ENCODE measurements around the gene RNU1-2.
"Not testable (repeated sequence)": the region's sequence is repeated elsewhere in the genome, so short reads cannot be mapped to it uniquely, and the experiment has no call there.

Gene RNU1-2

DNA sequence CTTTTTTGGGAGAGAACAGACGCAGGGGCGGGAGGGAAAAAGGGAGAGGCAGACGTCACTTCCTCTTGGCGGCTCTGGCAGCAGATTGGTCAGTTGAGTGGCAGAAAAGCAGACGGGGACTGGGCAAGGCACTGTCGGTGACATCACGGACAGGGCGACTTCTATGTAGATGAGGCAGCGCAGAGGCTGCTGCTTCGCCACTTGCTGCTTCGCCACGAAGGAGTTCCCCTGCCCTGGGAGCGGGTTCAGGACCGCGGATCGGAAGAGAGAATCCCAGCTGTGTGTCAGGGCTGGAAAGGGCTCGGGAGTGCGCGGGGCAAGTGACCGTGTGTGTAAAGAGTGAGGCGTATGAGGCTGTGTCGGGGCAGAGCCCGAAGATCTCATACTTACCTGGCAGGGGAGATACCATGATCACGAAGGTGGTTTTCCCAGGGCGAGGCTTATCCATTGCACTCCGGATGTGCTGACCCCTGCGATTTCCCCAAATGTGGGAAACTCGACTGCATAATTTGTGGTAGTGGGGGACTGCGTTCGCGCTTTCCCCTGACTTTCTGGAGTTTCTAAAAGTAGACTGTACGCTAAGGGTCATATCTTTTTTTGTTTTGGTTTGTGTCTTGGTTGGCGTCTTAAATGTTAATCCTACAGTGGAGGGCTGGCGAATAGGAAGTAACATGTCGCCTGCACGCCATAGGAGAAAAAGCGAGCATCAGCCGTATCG lies at the start of gene RNU1-2:
Gene RNU1-2, plus strand, starts transcription at position 383 of the 718 bp plus-strand sequence.
- Histone ChIP-seq H2AFZ (ENCODE audit: low read length) (peak within 1 kb of the TSS; percentile 80), H3K9ac (ENCODE audit: low read depth, low read length, poor library complexity, severe bottlenecking) (peak within 1 kb of the TSS; percentile 81)
- not testable (repeated sequence) for H3K27me3 ChIP-seq (ENCODE audit: insufficient read depth, low read length, poor library complexity, severe bottlenecking)

DNA sequence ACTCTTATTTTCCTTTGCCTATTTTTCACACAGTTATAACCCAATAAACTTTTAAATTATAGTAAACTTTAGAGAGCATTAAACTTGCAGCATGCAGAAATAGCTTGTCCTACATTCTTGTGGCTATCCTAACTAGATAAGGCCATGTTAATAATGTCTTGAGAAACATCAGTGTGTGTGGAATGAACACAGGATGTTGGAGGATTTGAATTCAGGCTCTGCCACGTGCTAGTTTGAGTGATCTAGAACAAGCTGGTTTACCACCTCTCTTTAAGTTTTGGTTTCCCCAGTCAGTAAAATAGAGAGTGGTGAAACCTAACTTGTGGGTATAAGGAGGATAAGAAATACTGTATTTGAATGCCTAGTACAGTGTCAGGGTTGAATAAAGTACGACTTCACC lies 39.6 kb upstream of the RNU1-2 start:
- H2AFZ ChIP-seq (ENCODE audit: low read length) = not testable (repeated sequence)

More for the DNA sequence above, at the start of gene RNU1-2:
- not testable (repeated sequence) for H3K9me3 ChIP-seq (ENCODE audit: insufficient read depth, low read depth, low read length); H3K36me3 ChIP-seq (ENCODE audit: insufficient read depth, low read length); H4K20me1 ChIP-seq (ENCODE audit: insufficient read depth, low read length, poor library complexity, severe bottlenecking); H3K9me2 ChIP-seq (replicated peaks; ENCODE audit: low read depth, low read length); H3K79me2 ChIP-seq (ENCODE audit: insufficient read depth, low read length); H3F3A ChIP-seq (ENCODE audit: low read depth)
- peak within 1 kb of the TSS; percentile 80 for H3K4me2 ChIP-seq (ENCODE audit: low read depth, low read length, poor library complexity, severe bottlenecking)
- H3K4me3 ChIP-seq (ENCODE audit: low read length, poor library complexity, severe bottlenecking) = peak within 1 kb of the TSS; percentile 76
- H3K4me1 ChIP-seq (ENCODE audit: insufficient read depth, low read length, poor library complexity, severe bottlenecking) = peaks cover 17% of the 10 kb centered on the region

DNA sequence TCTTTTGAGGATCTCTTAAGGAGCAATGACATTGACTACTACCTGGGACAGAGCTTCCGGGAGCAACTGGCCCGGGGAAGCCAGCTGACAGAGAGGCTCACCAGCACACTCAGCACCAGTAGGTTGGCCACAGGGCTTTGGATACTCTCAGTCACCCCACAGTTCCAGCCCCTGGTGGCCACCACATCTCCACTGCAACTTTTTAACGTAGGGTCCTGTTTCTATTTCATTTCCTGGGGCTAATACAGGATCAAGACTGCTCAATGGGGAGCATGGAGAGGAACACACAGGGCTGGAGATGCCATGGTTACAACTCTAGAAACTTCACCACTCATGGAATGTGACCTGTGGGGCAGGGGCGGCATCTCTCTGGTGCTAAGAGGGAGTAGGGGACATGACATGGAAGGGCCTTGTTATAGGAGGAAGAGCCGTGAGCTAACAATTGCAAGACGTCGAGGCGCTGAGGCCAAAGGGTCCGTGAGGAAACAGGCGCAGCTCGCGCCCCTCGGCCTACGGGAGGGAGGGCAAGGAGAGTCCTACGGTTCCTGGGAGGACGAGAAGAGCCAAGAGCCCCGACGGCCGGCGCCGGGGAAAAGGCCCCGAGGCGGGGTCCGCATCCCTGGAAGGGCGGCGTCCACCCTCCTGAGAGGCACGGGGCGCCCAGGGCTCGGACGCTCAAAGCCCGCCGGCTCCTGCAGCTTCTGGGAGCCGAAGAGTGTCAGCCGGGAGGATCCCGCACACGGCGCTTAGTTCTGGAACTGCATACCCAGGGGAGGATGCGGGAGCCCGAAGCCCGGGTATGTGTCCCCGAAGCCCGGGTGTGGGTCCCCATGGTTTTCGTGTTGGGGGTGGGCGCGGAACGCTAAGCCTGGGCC lies 36.4 kb upstream of the RNU1-2 start:
- H3K4me1 ChIP-seq (ENCODE audit: insufficient read depth, low read length, poor library complexity, severe bottlenecking); H3K79me2 ChIP-seq (ENCODE audit: insufficient read depth, low read length); H4K20me1 ChIP-seq (ENCODE audit: insufficient read depth, low read length, poor library complexity, severe bottlenecking); H3K9me3 ChIP-seq (ENCODE audit: insufficient read depth, low read depth, low read length); H3K4me2 ChIP-seq (ENCODE audit: low read depth, low read length, poor library complexity, severe bottlenecking); H2AFZ ChIP-seq (ENCODE audit: low read length); H3K27me3 ChIP-seq (ENCODE audit: insufficient read depth, low read length, poor library complexity, severe bottlenecking); H3K9me2 ChIP-seq (replicated peaks; ENCODE audit: low read depth, low read length); H3K36me3 ChIP-seq (ENCODE audit: insufficient read depth, low read length); H3K4me3 ChIP-seq (ENCODE audit: low read length, poor library complexity, severe bottlenecking); H3K9ac ChIP-seq (ENCODE audit: low read depth, low read length, poor library complexity, severe bottlenecking); H3F3A ChIP-seq (ENCODE audit: low read depth): not testable (repeated sequence)

More for the DNA sequence above, 39.6 kb upstream of the RNU1-2 start:
- H3K4me1 ChIP-seq (ENCODE audit: insufficient read depth, low read length, poor library complexity, severe bottlenecking); H3K9me3 ChIP-seq (ENCODE audit: insufficient read depth, low read depth, low read length); H4K20me1 ChIP-seq (ENCODE audit: insufficient read depth, low read length, poor library complexity, severe bottlenecking); H3F3A ChIP-seq (ENCODE audit: low read depth); H3K4me2 ChIP-seq (ENCODE audit: low read depth, low read length, poor library complexity, severe bottlenecking); H3K79me2 ChIP-seq (ENCODE audit: insufficient read depth, low read length); H3K4me3 ChIP-seq (ENCODE audit: low read length, poor library complexity, severe bottlenecking); H3K9me2 ChIP-seq (replicated peaks; ENCODE audit: low read depth, low read length); H3K27me3 ChIP-seq (ENCODE audit: insufficient read depth, low read length, poor library complexity, severe bottlenecking); H3K9ac ChIP-seq (ENCODE audit: low read depth, low read length, poor library complexity, severe bottlenecking); H3K36me3 ChIP-seq (ENCODE audit: insufficient read depth, low read length): not testable (repeated sequence)

DNA sequence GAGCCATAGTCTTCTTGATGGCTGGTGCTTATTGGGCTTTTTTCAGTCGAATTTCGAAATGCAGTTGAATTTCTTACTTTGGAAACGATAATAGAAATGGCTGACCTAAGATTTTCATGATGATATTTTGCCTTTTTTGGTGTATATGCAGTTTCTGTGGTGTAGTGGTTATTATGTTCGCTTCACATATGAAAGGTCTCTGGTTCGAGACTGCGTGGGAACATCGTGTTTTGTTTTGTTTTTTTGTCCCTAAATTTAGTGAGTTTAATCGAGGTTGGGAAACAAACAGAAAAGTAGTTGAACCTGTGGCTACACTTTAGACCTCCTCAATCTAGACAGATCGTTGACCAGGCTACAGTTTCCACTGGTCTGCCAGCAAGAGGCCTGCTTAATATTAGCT lies 35.7 kb upstream of the RNU1-2 start:
- not testable (repeated sequence) for H3K9me3 ChIP-seq (ENCODE audit: insufficient read depth, low read depth, low read length); H2AFZ ChIP-seq (ENCODE audit: low read length); H4K20me1 ChIP-seq (ENCODE audit: insufficient read depth, low read length, poor library complexity, severe bottlenecking); H3K4me3 ChIP-seq (ENCODE audit: low read length, poor library complexity, severe bottlenecking); H3K36me3 ChIP-seq (ENCODE audit: insufficient read depth, low read length); H3K27me3 ChIP-seq (ENCODE audit: insufficient read depth, low read length, poor library complexity, severe bottlenecking); H3F3A ChIP-seq (ENCODE audit: low read depth); H3K9me2 ChIP-seq (replicated peaks; ENCODE audit: low read depth, low read length); H3K4me2 ChIP-seq (ENCODE audit: low read depth, low read length, poor library complexity, severe bottlenecking); H3K79me2 ChIP-seq (ENCODE audit: insufficient read depth, low read length); H3K4me1 ChIP-seq (ENCODE audit: insufficient read depth, low read length, poor library complexity, severe bottlenecking); H3K9ac ChIP-seq (ENCODE audit: low read depth, low read length, poor library complexity, severe bottlenecking)

DNA sequence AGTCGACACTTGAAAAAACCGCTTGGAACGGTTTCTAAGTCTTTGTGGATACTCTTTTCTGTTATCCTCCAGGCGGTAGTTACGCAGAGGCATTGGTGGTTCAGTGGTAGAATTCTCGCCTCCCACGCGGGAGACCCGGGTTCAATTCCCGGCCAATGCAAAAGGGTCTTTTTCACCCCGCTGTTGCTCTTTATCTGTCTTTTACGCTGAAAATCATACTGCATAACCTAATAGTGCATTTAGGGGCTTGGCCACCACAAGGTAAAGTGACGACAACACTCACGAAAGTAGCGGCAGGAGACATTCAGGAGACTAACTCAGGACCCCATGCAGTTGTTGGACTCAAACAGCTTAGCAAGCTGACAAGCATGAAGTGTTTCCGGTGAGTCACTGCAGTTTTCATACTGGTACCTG lies 33.9 kb upstream of the RNU1-2 start:
- H3K36me3 ChIP-seq (ENCODE audit: insufficient read depth, low read length); H3K27me3 ChIP-seq (ENCODE audit: insufficient read depth, low read length, poor library complexity, severe bottlenecking); H3K4me2 ChIP-seq (ENCODE audit: low read depth, low read length, poor library complexity, severe bottlenecking); H3K9me2 ChIP-seq (replicated peaks; ENCODE audit: low read depth, low read length); H3K4me1 ChIP-seq (ENCODE audit: insufficient read depth, low read length, poor library complexity, severe bottlenecking); H2AFZ ChIP-seq (ENCODE audit: low read length); H3K79me2 ChIP-seq (ENCODE audit: insufficient read depth, low read length); H3K4me3 ChIP-seq (ENCODE audit: low read length, poor library complexity, severe bottlenecking); H3K9me3 ChIP-seq (ENCODE audit: insufficient read depth, low read depth, low read length); H4K20me1 ChIP-seq (ENCODE audit: insufficient read depth, low read length, poor library complexity, severe bottlenecking); H3K9ac ChIP-seq (ENCODE audit: low read depth, low read length, poor library complexity, severe bottlenecking); H3F3A ChIP-seq (ENCODE audit: low read depth): not testable (repeated sequence)

DNA sequence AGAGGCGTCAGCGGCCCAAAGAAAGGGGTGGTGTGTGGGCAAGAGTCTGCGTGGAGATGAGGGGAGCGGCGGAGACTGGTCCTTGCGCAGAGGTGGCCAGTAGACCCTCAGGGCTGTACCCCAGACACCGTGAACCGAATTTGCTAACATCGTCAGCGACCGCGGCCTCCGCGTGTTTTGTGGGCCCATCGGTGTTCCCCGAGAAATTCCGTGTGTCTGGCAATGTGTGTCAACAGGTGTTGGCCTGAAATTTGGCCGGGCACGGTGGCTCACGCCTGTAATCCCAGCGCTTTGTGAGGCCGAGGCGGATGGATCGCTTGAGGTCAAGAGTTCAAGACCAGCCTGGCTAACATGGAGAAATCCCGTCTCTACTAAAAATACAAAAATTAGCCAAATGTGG lies 33.4 kb upstream of the RNU1-2 start:
- not testable (repeated sequence) for H3K9me2 ChIP-seq (replicated peaks; ENCODE audit: low read depth, low read length); H3K36me3 ChIP-seq (ENCODE audit: insufficient read depth, low read length); H3K9me3 ChIP-seq (ENCODE audit: insufficient read depth, low read depth, low read length); H3K4me3 ChIP-seq (ENCODE audit: low read length, poor library complexity, severe bottlenecking); H3K79me2 ChIP-seq (ENCODE audit: insufficient read depth, low read length); H4K20me1 ChIP-seq (ENCODE audit: insufficient read depth, low read length, poor library complexity, severe bottlenecking); H3K4me2 ChIP-seq (ENCODE audit: low read depth, low read length, poor library complexity, severe bottlenecking); H3K9ac ChIP-seq (ENCODE audit: low read depth, low read length, poor library complexity, severe bottlenecking); H3K27me3 ChIP-seq (ENCODE audit: insufficient read depth, low read length, poor library complexity, severe bottlenecking); H2AFZ ChIP-seq (ENCODE audit: low read length); H3F3A ChIP-seq (ENCODE audit: low read depth); H3K4me1 ChIP-seq (ENCODE audit: insufficient read depth, low read length, poor library complexity, severe bottlenecking)

DNA sequence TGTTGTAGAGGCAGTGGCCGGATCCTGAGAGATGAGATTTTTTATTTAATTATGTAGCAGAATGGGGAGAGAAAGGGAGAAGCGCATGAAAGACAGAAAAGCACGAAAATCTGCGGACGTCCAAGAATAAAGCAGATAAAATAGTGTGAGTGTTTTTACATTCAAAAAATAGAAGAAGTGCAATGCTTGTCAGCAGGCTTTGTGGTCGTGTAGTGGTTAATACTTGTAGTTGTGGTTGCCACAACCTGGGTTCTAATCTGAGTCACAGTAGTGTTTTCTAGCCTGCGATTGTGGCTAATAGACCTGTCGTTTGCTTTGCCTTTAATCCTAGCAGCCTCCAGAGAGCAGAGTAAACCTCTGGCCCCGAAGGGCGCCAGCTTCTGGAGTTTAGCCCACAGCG lies 32.8 kb upstream of the RNU1-2 start:
- H3K4me1 ChIP-seq (ENCODE audit: insufficient read depth, low read length, poor library complexity, severe bottlenecking); H2AFZ ChIP-seq (ENCODE audit: low read length); H3F3A ChIP-seq (ENCODE audit: low read depth); H3K27me3 ChIP-seq (ENCODE audit: insufficient read depth, low read length, poor library complexity, severe bottlenecking); H3K9ac ChIP-seq (ENCODE audit: low read depth, low read length, poor library complexity, severe bottlenecking); H3K9me3 ChIP-seq (ENCODE audit: insufficient read depth, low read depth, low read length); H3K36me3 ChIP-seq (ENCODE audit: insufficient read depth, low read length); H3K9me2 ChIP-seq (replicated peaks; ENCODE audit: low read depth, low read length); H3K4me3 ChIP-seq (ENCODE audit: low read length, poor library complexity, severe bottlenecking); H4K20me1 ChIP-seq (ENCODE audit: insufficient read depth, low read length, poor library complexity, severe bottlenecking); H3K79me2 ChIP-seq (ENCODE audit: insufficient read depth, low read length); H3K4me2 ChIP-seq (ENCODE audit: low read depth, low read length, poor library complexity, severe bottlenecking): not testable (repeated sequence)
